Thymus (tissue), 11 donors: ENCODE data around the gene CBLC. TPM values are rescaled to one million over a fixed set of nuclear protein-coding genes. Genes with fewer than 3 reads are reported as not detected.
"Not testable (repeated sequence)": the region's sequence is repeated elsewhere in the genome, so short reads cannot be mapped to it uniquely, and the experiment has no call there.

Experiments
- DNase-seq, 9 donors: peaks; one replicate each; pipeline ENCODE4 v3.0.0-alpha.2; 2013; ENCODE audit warnings: low spot score in 9 of 9, low read depth in 6 of 9, missing footprints in 1 of 9
- H3K27ac ChIP-seq, 2 donors: one replicate each; pipeline ENCODE4 v1.5.1; 2013; ENCODE audit warnings: control low read depth in 1 of 2, low read depth in 1 of 2, low read length in 1 of 2, mild to moderate bottlenecking in 1 of 2, moderate library complexity in 1 of 2
- H3K27me3 ChIP-seq, 2 donors: one replicate each; pipeline ENCODE4 v1.5.1; 2013; ENCODE audit warnings: low read length in 1 of 2; ENCODE audit not compliant: control insufficient read depth in 2 of 2, insufficient read depth in 1 of 2
- H3K36me3 ChIP-seq, 2 donors: one replicate each; pipeline ENCODE4 v1.5.1; 2013; ENCODE audit warnings: low read length in 1 of 2, mild to moderate bottlenecking in 1 of 2, moderate library complexity in 1 of 2; ENCODE audit not compliant: control insufficient read depth in 2 of 2, insufficient read depth in 2 of 2
- H3K4me1 ChIP-seq, 2 donors: one replicate each; pipeline ENCODE4 v1.5.1; 2013; ENCODE audit warnings: low read length in 2 of 2; ENCODE audit not compliant: control insufficient read depth in 2 of 2, insufficient read depth in 2 of 2
- H3K4me3 ChIP-seq, 2 donors: one replicate each; pipeline ENCODE4 v1.5.1; 2013; ENCODE audit warnings: low read length in 2 of 2, control low read depth in 1 of 2, mild to moderate bottlenecking in 1 of 2
- H3K9me3 ChIP-seq, 2 donors: one replicate each; pipeline ENCODE4 v1.5.1; 2013; ENCODE audit warnings: low read length in 1 of 2, mild to moderate bottlenecking in 1 of 2; ENCODE audit not compliant: control insufficient read depth in 2 of 2, insufficient read depth in 1 of 2
- WGBS: extraction: QIAGEN DNeasy Blood & Tissue Kit; methylation state at CpG from one replicate; pipeline ENCODE4 v1.1.7; 2013; 5-methylcytosine and 5-hydroxymethylcytosine counted together
- polyA plus RNA-seq: library from polyadenylated mRNA; stranded (reverse); fragments of 200-250 nt; gene quantifications from one replicate; pipeline ENCODE4 v1.2.3, GENCODE V29; 2013
- total RNA-seq: library from RNA; stranded (reverse); fragments of 120-200 nt; gene quantifications from one replicate; pipeline ENCODE4 v1.2.4, GENCODE V29; 2013
- donor health status: healthy.

Gene CBLC
- total and polyA plus RNA-seq, 2 donors, result 0.42 to 2.0 TPM

GRCh38 chr19:44818466-44819031 lies 40.9 kb downstream of the CBLC start:
- no peak overlapping the region for H3K4me3 ChIP-seq
- H3K4me1 ChIP-seq, result no peaks in the 10 kb centered on the region
- H3K27ac ChIP-seq, result no peak overlapping the region
- H3K9me3 ChIP-seq, result no peaks in the 10 kb centered on the region
- DNase-seq, result no peak
- H3K36me3 ChIP-seq, result no peaks in the 10 kb centered on the region
- 93% methylated on average over 20 of the region's 20 CpGs for WGBS
- no peaks in the 10 kb centered on the region for H3K27me3 ChIP-seq

GRCh38 chr19:44819246-44819832 lies 41.6 kb downstream of the CBLC start:
- no peaks in the 10 kb centered on the region for H3K27me3 ChIP-seq
- DNase-seq, result no peak
- H3K27ac ChIP-seq, result no peak overlapping the region
- H3K4me1 ChIP-seq, result no peaks in the 10 kb centered on the region
- WGBS, result 96% methylated on average over 28 of the region's 28 CpGs
- no peaks in the 10 kb centered on the region for H3K9me3 ChIP-seq
- no peaks in the 10 kb centered on the region for H3K36me3 ChIP-seq
- H3K4me3 ChIP-seq, result no peak overlapping the region

- Histone ChIP-seq H3K4me3 (no peak overlapping the region), H3K4me1 (no peaks in the 10 kb centered on the region), H3K27me3 (no peaks in the 10 kb centered on the region), H3K36me3 (no peaks in the 10 kb centered on the region), H3K27ac (no peak overlapping the region), H3K9me3 (no peaks in the 10 kb centered on the region)
- WGBS, result 87% methylated on average over 34 of the region's 35 CpGs
- no peak for DNase-seq
Observed at GRCh38 chr19:44820648-44821609, 43.2 kb downstream of the CBLC start.

- WGBS, result 89% methylated on average over 11 of the region's 11 CpGs
- Histone ChIP-seq H3K27me3 (no peaks in the 10 kb centered on the region), H3K9me3 (no peaks in the 10 kb centered on the region), H3K36me3 (no peaks in the 10 kb centered on the region), H3K27ac (no peak overlapping the region), H3K4me1 (no peaks in the 10 kb centered on the region), H3K4me3 (no peak overlapping the region)
- DNase-seq, result no peak
Observed at GRCh38 chr19:44822177-44822576, 44.5 kb downstream of the CBLC start.

GRCh38 chr19:44822670-44823372 lies 45.1 kb downstream of the CBLC start:
- H3K27me3 ChIP-seq, result no peaks in the 10 kb centered on the region
- H3K9me3 ChIP-seq, result no peaks in the 10 kb centered on the region
- H3K4me3 ChIP-seq, result no peak overlapping the region
- H3K36me3 ChIP-seq, result no peaks in the 10 kb centered on the region
- no peak for DNase-seq
- H3K4me1 ChIP-seq, result no peaks in the 10 kb centered on the region
- 88% methylated on average over 10 of the region's 10 CpGs for WGBS
- no peak overlapping the region for H3K27ac ChIP-seq

GRCh38 chr19:44823373-44823698 lies 45.6 kb downstream of the CBLC start:
- H3K27ac ChIP-seq, result no peak overlapping the region
- no peaks in the 10 kb centered on the region for H3K4me1 ChIP-seq
- 76% methylated on average over 4 of the region's 4 CpGs for WGBS
- no peaks in the 10 kb centered on the region for H3K9me3 ChIP-seq
- H3K4me3 ChIP-seq, result no peak overlapping the region
- H3K27me3 ChIP-seq, result no peaks in the 10 kb centered on the region
- DNase-seq, result no peak
- no peaks in the 10 kb centered on the region for H3K36me3 ChIP-seq

- WGBS, result 97% methylated on average over 4 of the region's 4 CpGs
- Histone ChIP-seq H3K27ac (no peak overlapping the region), H3K4me3 (no peak overlapping the region), H3K4me1 (no peaks in the 10 kb centered on the region), H3K27me3 (no peaks in the 10 kb centered on the region), H3K9me3 (no peaks in the 10 kb centered on the region), H3K36me3 (no peaks in the 10 kb centered on the region)
- DNase-seq, result no peak
Observed at GRCh38 chr19:44824761-44825160, 47.1 kb downstream of the CBLC start.

- DNase-seq, H3K4me1 ChIP-seq, H3K27ac ChIP-seq, H3K9me3 ChIP-seq, H3K36me3 ChIP-seq, H3K4me3 ChIP-seq, H3K27me3 ChIP-seq: not testable (repeated sequence)
- 94% methylated on average over 6 of the region's 6 CpGs for WGBS
Observed at GRCh38 chr19:44832875-44833274, 55.2 kb downstream of the CBLC start.

GRCh38 chr19:44834399-44834798 lies 56.7 kb downstream of the CBLC start:
- not testable (repeated sequence) for H3K27ac ChIP-seq, H3K4me1 ChIP-seq, H3K9me3 ChIP-seq, DNase-seq, H3K27me3 ChIP-seq, H3K4me3 ChIP-seq, H3K36me3 ChIP-seq
- 95% methylated on average over 8 of the region's 8 CpGs for WGBS
